Omental fat pad (tissue), 4 donors: Measurements from ENCODE around the gene KCNC3. TPM values are rescaled to one million over a fixed set of nuclear protein-coding genes. Genes with fewer than 3 reads are reported as not detected.

Source experiments
- ATAC-seq: fragments of 150-250 bp; one replicate; pipeline ENCODE4 v1.9.1; 2016; ENCODE audit warnings: mild to moderate bottlenecking, moderate library complexity; ENCODE audit not compliant: low FRiP score
- DNase-seq: peaks from one replicate; pipeline ENCODE4 v3.0.0-alpha.2; 2019; ENCODE audit warnings: low spot score
- total RNA-seq, 4 donors: library from RNA; depleted of rRNA; stranded (reverse); fragments of >200 nt; gene quantifications; one replicate each; pipeline ENCODE4 v1.1.0, GENCODE V29; 2016
- TF ChIP-seq, protein P1 (sequence below), 3 donors: fragments of 450-650 bp; IDR thresholded peaks; one replicate each; pipeline ENCODE4 v1.5.1; 2016 to 2017; ENCODE audit warnings: antibody characterized with exemption in 3 of 3, mild to moderate bottlenecking in 3 of 3, moderate library complexity in 2 of 3

Gene KCNC3
- total RNA-seq, 4 donors from 2014 or later: 0.28 to 0.72 (median 0.31) TPM

DNA sequence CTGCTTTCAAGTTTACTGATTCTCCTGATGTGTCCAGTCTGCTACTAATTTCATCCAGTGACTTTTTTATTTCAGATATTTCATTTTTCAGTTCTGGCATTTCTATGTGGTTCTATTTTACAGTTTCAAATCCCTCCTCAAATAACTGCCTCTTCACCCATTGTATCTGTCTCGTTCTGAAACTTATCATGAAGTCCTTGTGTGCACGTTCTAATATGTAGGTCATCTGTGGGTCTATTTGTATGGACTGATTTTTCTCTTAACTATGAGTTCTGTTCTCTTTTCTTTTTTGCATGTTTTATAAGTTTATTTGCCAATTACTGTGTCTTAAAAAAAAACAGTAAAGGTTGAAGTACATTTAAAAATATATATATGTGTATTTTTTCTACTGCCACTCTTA, 43.3 kb downstream of the KCNC3 start:
- no peak for ATAC-seq
- TF ChIP-seq, protein P1, sequence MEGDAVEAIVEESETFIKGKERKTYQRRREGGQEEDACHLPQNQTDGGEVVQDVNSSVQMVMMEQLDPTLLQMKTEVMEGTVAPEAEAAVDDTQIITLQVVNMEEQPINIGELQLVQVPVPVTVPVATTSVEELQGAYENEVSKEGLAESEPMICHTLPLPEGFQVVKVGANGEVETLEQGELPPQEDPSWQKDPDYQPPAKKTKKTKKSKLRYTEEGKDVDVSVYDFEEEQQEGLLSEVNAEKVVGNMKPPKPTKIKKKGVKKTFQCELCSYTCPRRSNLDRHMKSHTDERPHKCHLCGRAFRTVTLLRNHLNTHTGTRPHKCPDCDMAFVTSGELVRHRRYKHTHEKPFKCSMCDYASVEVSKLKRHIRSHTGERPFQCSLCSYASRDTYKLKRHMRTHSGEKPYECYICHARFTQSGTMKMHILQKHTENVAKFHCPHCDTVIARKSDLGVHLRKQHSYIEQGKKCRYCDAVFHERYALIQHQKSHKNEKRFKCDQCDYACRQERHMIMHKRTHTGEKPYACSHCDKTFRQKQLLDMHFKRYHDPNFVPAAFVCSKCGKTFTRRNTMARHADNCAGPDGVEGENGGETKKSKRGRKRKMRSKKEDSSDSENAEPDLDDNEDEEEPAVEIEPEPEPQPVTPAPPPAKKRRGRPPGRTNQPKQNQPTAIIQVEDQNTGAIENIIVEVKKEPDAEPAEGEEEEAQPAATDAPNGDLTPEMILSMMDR (IDR thresholded peaks at IDR 0.05): no peak
- no peak for DNase-seq

GRCh38 chr19:50281491-50281890, 47.7 kb downstream of the KCNC3 start:
- DNase-seq (no peak), ATAC-seq (no peak)
- TF ChIP-seq, protein P1 (IDR thresholded peaks at IDR 0.05): no peak

DNA sequence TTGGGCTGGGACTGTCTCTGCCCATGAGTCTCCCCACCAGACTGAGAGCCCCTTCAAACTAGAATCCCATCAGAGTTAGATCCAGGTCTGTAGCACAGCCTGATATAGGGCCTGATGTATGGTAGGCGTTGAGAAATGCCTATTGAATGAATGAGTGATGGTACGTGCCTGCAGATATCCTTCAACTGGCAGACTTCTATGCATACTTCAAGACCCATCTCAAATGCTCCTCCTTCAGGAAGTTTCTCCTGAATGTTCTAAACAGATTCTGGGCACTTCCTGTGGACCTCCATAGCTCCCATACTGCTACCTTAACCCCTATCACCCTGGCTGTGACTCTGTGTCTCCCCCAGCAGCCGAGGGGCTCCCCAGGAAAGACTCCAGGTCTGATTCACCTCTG, 48.2 kb downstream of the KCNC3 start:
- ATAC-seq (no peak), DNase-seq (no peak)
- TF ChIP-seq, protein P1 (IDR thresholded peaks at IDR 0.05): no peak

DNA sequence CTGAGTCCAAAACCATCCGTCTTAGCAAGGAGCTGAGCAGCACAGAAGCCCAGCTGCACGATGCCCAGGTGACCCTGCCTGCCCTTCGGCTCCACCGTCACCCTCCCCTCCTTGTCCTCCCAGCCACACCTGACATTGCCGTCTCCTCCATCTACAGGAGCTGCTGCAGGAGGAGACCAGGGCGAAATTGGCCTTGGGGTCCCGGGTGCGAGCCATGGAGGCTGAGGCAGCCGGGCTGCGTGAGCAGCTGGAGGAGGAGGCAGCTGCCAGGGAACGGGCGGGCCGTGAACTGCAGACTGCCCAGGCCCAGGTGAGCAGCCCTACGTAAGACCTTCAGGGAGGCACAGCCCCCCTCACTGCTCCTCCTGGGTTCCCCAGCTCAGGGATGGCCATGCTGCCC, 49.1 kb downstream of the KCNC3 start:
- TF ChIP-seq, protein P1 (IDR thresholded peaks at IDR 0.05): no peak
- DNase-seq (no peak), ATAC-seq (no peak)

GRCh38 chr19:50277966-50278580, 51.1 kb downstream of the KCNC3 start:
- DNase-seq (no peak), ATAC-seq (no peak)
- TF ChIP-seq, protein P1 (IDR thresholded peaks at IDR 0.05): no peak

DNA sequence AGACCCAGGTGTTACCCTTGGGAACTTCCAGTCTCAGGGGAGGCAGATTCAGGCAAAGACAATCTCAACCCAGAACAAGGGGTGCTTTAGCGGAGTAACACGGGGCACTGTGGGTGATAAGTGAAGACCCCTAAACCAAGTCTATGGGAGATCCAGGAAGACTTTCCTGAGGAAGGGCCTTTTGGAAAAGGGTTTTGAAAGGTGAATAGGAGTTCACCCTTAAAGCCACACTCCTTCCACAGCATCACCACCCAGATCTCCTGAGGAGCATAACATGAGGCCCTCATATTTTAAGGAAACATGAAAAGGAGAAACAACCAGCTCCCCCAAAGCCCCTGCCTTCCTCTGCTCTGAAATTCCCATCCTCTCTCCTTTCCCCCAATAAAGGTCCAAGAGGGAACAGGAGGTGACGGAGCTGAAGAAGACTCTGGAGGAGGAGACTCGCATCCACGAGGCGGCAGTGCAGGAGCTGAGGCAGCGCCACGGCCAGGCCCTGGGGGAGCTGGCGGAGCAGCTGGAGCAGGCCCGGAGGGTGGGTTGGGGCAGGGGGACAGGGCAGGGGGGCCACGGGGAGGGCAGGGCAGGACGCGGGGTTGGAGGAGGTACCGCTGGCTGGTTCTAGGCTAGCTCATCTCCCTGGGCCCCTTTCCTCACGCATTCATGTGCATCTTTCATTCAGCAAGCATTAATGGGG, 52.7 kb downstream of the KCNC3 start:
- TF ChIP-seq, protein P1 (IDR thresholded peaks at IDR 0.05): no peak
- no peak for DNase-seq
- no peak for ATAC-seq
